ENCODE results near the gene DIS3L2.

GRCh38 chr2:231985823-231986261 is 24.3 kb downstream of the DIS3L2 start:
- TF ChIP-seq EZH2 (IDR thresholded peaks at IDR 0.05; ENCODE audit: borderline replicate concordance, low read length): no peak
- TF ChIP-seq, protein P1, sequence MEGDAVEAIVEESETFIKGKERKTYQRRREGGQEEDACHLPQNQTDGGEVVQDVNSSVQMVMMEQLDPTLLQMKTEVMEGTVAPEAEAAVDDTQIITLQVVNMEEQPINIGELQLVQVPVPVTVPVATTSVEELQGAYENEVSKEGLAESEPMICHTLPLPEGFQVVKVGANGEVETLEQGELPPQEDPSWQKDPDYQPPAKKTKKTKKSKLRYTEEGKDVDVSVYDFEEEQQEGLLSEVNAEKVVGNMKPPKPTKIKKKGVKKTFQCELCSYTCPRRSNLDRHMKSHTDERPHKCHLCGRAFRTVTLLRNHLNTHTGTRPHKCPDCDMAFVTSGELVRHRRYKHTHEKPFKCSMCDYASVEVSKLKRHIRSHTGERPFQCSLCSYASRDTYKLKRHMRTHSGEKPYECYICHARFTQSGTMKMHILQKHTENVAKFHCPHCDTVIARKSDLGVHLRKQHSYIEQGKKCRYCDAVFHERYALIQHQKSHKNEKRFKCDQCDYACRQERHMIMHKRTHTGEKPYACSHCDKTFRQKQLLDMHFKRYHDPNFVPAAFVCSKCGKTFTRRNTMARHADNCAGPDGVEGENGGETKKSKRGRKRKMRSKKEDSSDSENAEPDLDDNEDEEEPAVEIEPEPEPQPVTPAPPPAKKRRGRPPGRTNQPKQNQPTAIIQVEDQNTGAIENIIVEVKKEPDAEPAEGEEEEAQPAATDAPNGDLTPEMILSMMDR (IDR thresholded peaks at IDR 0.05; ENCODE audit: low read length): no peak

All from OCI-LY1 (cell line).